BLaER1 (cell line): Measurements from ENCODE around the gene EMCN.
"Not testable (repeated sequence)": the region's sequence is repeated elsewhere in the genome, so short reads cannot be mapped to it uniquely, and the experiment has no call there.

Experiments used
- H3K27ac ChIP-seq: shearing (Covaris generic); formaldehyde crosslinking; 2 replicates; pipeline ENCODE4 v1.8.1; 2022
- H3K27me3 ChIP-seq: shearing (Covaris generic); formaldehyde crosslinking; 2 replicates; pipeline ENCODE4 v1.8.1; 2022
- H3K36me3 ChIP-seq: shearing (Covaris generic); formaldehyde crosslinking; 2 replicates; pipeline ENCODE4 v1.8.1; 2022
- H3K4me1 ChIP-seq: shearing (Covaris generic); formaldehyde crosslinking; 2 replicates; pipeline ENCODE4 v1.8.1; 2022
- H3K4me2 ChIP-seq: shearing (Covaris generic); formaldehyde crosslinking; 2 replicates; pipeline ENCODE4 v1.8.1; 2022
- H3K4me3 ChIP-seq: shearing (Covaris generic); formaldehyde crosslinking; 2 replicates; pipeline ENCODE4 v1.8.1; 2022
- H3K9ac ChIP-seq: shearing (Covaris generic); formaldehyde crosslinking; 2 replicates; pipeline ENCODE4 v1.8.1; 2022
- H3K9me3 ChIP-seq: shearing (Covaris generic); formaldehyde crosslinking; 2 replicates; pipeline ENCODE4 v1.8.1; 2022
- H4K20me1 ChIP-seq: shearing (Covaris generic); formaldehyde crosslinking; 2 replicates; pipeline ENCODE4 v1.8.1; 2022
- Cebpa-rat ChIP-seq: shearing (Covaris generic); IDR thresholded peaks from 2 replicates; pipeline ENCODE4 v1.8.1; 2022

EMCN gene

DNA sequence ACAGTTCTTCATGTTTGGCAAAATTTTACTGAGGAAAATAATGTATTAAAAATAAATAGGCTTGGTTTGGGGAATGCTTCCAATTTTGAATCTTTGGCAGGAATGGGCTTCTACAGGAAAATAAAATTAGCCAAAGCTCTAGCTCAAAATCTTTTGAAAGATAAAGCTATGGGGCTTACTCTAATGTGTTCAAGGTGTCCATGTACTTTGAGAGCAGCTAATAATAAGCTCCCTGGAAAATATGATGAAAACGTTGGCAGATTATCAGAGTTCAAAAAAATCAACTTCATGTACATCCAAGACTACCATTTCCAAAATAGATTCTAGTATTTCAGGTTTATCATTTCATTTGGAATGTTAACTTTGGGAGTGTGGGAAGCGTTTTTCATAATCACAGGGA, 158.4 kb downstream of the EMCN start:
- no peak for TF ChIP-seq Cebpa-rat
- no peak overlapping the region for H3K4me3 ChIP-seq
- H3K36me3 ChIP-seq, result no peaks in the 10 kb centered on the region
- no peaks in the 10 kb centered on the region for H3K27me3 ChIP-seq
- H3K4me1 ChIP-seq, result no peaks in the 10 kb centered on the region
- no peak overlapping the region for H3K27ac ChIP-seq
- H4K20me1 ChIP-seq, result no peaks in the 10 kb centered on the region
- H3K4me2 ChIP-seq, result no peak overlapping the region
- H3K9ac ChIP-seq, result no peak overlapping the region
- peaks cover 21% of the 10 kb centered on the region for H3K9me3 ChIP-seq

DNA sequence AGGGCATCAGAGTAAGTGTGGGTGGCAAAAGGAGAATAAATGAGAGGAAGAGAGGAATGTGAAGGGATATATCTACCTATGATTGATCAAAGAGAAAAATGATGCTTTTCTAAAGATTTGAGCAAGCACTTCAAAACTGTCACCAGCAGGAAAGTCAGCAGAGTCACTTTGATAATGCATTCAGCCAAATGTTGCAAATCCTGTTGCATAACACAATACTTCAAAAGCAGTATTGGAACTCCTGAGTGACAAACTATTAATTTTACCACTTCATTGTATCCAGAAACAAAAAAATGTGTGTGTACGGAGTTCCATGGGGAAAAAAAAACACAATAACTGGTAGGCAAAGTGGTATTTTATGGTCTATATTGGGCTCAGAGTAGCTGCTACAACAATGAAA, 160.3 kb downstream of the EMCN start:
- Histone ChIP-seq H3K36me3 (no peaks in the 10 kb centered on the region), H3K27me3 (no peaks in the 10 kb centered on the region), H3K9ac (no peak overlapping the region), H3K27ac (no peak overlapping the region), H3K9me3 (peaks cover 21% of the 10 kb centered on the region), H3K4me2 (no peak overlapping the region), H3K4me1 (no peaks in the 10 kb centered on the region), H4K20me1 (no peaks in the 10 kb centered on the region), H3K4me3 (no peak overlapping the region)
- no peak for TF ChIP-seq Cebpa-rat

DNA sequence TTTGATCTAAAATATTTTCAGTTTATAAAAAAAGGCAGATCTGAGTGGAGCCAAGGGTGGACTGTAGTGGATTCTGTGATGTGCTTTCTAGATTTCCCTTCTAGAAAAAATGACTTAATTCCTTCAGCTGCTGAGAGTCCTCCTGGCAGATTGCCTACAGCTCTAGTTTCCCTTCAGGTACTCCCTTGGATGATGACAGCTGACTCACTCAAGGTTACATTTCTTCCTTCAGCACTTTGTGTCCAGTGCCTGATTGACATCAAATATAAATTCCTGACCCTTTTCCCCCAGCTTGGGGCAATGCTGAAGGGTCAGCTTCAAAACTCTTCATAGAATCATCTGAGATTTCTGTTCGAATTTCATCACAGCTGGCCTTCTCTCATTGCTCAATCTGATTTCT, 161.7 kb downstream of the EMCN start:
- no peak overlapping the region for H3K4me2 ChIP-seq
- H3K27ac ChIP-seq, result no peak overlapping the region
- no peak overlapping the region for H3K9ac ChIP-seq
- no peak for TF ChIP-seq Cebpa-rat
- no peaks in the 10 kb centered on the region for H3K27me3 ChIP-seq
- H3K4me1 ChIP-seq, result no peaks in the 10 kb centered on the region
- no peaks in the 10 kb centered on the region for H3K36me3 ChIP-seq
- H3K4me3 ChIP-seq, result no peak overlapping the region
- H3K9me3 ChIP-seq, result peaks cover 27% of the 10 kb centered on the region
- no peaks in the 10 kb centered on the region for H4K20me1 ChIP-seq

DNA sequence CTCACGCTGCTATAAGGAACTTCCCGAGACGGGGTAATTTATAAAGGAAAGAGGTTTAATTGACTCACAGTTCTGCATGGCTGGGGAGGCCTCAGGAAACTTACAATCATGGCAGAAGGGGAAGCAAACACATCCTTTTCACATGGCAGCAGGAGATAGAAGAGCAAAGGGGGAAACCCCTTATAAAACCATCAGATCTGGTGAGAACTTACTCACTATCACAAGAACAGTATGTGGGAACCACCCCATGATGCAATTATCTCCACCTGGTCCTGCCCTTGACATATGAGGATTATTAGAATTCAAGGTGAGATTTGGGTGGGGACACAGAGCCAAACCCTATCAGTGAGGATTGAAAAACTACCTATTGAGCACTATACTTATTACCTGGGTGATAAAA, 165.5 kb downstream of the EMCN start:
- not testable (repeated sequence) for H3K4me1 ChIP-seq
- peaks cover 19% of the 10 kb centered on the region for H3K9me3 ChIP-seq

DNA sequence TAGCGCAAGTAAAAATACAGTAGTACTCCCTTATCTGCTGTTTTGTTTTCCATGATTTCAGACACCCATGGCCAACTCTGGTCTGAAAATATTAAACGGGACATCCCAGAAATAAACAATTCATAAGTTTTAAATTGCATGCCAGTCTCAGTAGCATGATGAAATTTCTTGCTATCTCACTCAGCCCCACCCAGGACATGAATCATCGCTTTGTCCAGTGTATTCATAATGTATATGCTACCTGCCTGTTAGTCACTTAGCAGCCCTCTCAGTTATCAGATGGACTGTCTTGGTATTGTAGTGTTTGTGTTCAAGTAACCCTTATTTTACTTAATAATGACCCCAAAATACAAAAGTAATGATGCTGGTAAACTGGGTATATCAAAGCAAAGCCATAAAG, 169.3 kb downstream of the EMCN start:
- Histone ChIP-seq H3K4me3 (no peak overlapping the region), H4K20me1 (no peaks in the 10 kb centered on the region), H3K4me1 (no peaks in the 10 kb centered on the region), H3K27me3 (no peaks in the 10 kb centered on the region), H3K36me3 (no peaks in the 10 kb centered on the region), H3K27ac (no peak overlapping the region), H3K9me3 (peaks cover 6% of the 10 kb centered on the region; the same call in 1 of the 2 replicates), H3K9ac (no peak overlapping the region), H3K4me2 (no peak overlapping the region)
- TF ChIP-seq Cebpa-rat, result no peak

More for the DNA sequence above, 165.5 kb downstream of the EMCN start:
- H3K9ac ChIP-seq, H4K20me1 ChIP-seq, H3K27ac ChIP-seq, H3K36me3 ChIP-seq, H3K4me2 ChIP-seq, H3K27me3 ChIP-seq, H3K4me3 ChIP-seq: not testable (repeated sequence)

DNA sequence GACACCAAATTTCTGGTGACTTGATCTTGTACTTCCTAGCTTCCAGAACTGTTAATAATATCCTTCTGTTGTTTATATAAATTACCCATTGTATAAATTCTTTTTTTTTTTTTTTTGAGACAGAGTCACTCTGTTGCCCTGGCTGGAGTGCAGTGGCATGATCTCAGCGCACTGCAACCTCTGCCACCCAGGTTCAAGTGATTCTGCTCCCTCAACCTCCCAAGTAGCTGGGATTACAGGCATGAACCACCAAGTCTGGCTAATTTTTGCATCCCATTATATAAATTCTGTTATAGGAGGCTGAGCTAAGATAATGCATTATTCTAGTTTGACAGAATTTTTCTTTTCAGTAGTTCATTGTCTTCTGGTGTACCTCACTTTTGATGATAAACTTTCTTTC, 170.6 kb downstream of the EMCN start:
- Histone ChIP-seq H3K9me3 (peaks cover 3% of the 10 kb centered on the region; the same call in 1 of the 2 replicates), H3K9ac (no peak overlapping the region), H3K4me3 (no peak overlapping the region), H3K4me2 (no peak overlapping the region), H3K27ac (no peak overlapping the region), H3K36me3 (no peaks in the 10 kb centered on the region), H3K27me3 (no peaks in the 10 kb centered on the region), H4K20me1 (no peaks in the 10 kb centered on the region), H3K4me1 (no peaks in the 10 kb centered on the region)
- no peak for TF ChIP-seq Cebpa-rat

DNA sequence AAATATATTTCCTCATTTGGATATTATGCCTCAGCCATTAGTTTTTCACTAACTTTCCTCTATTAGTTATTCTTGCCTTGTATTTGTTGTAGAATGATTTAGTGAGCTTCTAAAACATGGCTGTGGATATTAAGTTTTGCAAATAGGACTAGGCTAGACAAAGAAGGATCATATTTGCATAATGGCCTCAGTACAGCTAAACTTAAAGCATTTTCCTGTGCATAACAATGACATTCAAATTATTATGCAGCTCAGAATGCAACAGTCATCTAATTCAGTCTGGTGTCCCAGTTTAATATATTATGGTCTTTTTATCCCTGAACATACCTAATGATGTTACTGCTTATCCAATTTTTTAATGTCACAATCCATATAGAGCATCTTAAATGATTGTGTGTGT, 172.2 kb downstream of the EMCN start:
- no peaks in the 10 kb centered on the region for H3K9me3 ChIP-seq
- H3K4me2 ChIP-seq, result no peak overlapping the region
- no peaks in the 10 kb centered on the region for H3K36me3 ChIP-seq
- H4K20me1 ChIP-seq, result no peaks in the 10 kb centered on the region
- no peaks in the 10 kb centered on the region for H3K4me1 ChIP-seq
- no peak overlapping the region for H3K27ac ChIP-seq
- no peaks in the 10 kb centered on the region for H3K27me3 ChIP-seq
- no peak overlapping the region for H3K4me3 ChIP-seq
- no peak overlapping the region for H3K9ac ChIP-seq
- TF ChIP-seq Cebpa-rat, result no peak
